Effector memory CD4-positive, alpha-beta T cell (primary cell): ENCODE measurements around the gene KDM2A.

Experiments
- DNase-seq, 3 donors: peaks; one replicate each; pipeline ENCODE4 v3.0.0-alpha.2; 2020
- H3K27ac ChIP-seq: 2 replicates; pipeline ENCODE4 v1.7.0; 2013; ENCODE audit warnings: mild to moderate bottlenecking, low read length, moderate library complexity; ENCODE audit not compliant: insufficient read depth, poor library complexity, severe bottlenecking
- H3K27me3 ChIP-seq: replicated peaks from 2 replicates; pipeline ENCODE4 v1.7.0; 2013; ENCODE audit warnings: mild to moderate bottlenecking, low read length; ENCODE audit not compliant: insufficient read depth, control insufficient read depth, poor library complexity, severe bottlenecking
- H3K36me3 ChIP-seq: 2 replicates; pipeline ENCODE4 v1.7.0; 2013; ENCODE audit warnings: mild to moderate bottlenecking, low read length, moderate library complexity; ENCODE audit not compliant: control insufficient read depth, insufficient read depth
- H3K4me1 ChIP-seq: 2 replicates; pipeline ENCODE4 v1.7.0; 2013; ENCODE audit warnings: low read length, mild to moderate bottlenecking; ENCODE audit not compliant: control insufficient read depth, insufficient read depth, poor library complexity, severe bottlenecking
- H3K4me3 ChIP-seq: 2 replicates; pipeline ENCODE4 v1.7.0; 2013; ENCODE audit warnings: low read length, low read depth, mild to moderate bottlenecking; ENCODE audit not compliant: insufficient read depth, poor library complexity, severe bottlenecking
- H3K9me3 ChIP-seq: 2 replicates; pipeline ENCODE4 v1.7.0; 2013; ENCODE audit warnings: mild to moderate bottlenecking, low read length, moderate library complexity; ENCODE audit not compliant: control insufficient read depth

KDM2A gene

GRCh38 chr11:67300256-67300755, 181.2 kb downstream of the KDM2A start:
- Histone ChIP-seq H3K36me3 (peaks cover 48% of the 10 kb centered on the region), H3K27ac (no peak overlapping the region), H3K4me1 (peaks cover 17% of the 10 kb centered on the region), H3K9me3 (peaks cover 8% of the 10 kb centered on the region), H3K4me3 (no peak overlapping the region), H3K27me3 (no peaks in the 10 kb centered on the region)
- no peak for DNase-seq

GRCh38 chr11:67300756-67301312, 181.8 kb downstream of the KDM2A start:
- Histone ChIP-seq H3K4me1 (peaks cover 17% of the 10 kb centered on the region), H3K27ac (no peak overlapping the region), H3K36me3 (peaks cover 45% of the 10 kb centered on the region), H3K9me3 (peaks cover 5% of the 10 kb centered on the region), H3K27me3 (no peaks in the 10 kb centered on the region), H3K4me3 (no peak overlapping the region)
- no peak for DNase-seq

- no peaks in the 10 kb centered on the region for H3K9me3 ChIP-seq
- H3K27me3 ChIP-seq: no peaks in the 10 kb centered on the region
- H3K27ac ChIP-seq: no peak overlapping the region
- peaks cover 44% of the 10 kb centered on the region for H3K36me3 ChIP-seq
- H3K4me1 ChIP-seq: peaks cover 17% of the 10 kb centered on the region
- no peak for DNase-seq
- H3K4me3 ChIP-seq: no peak overlapping the region
Observed at GRCh38 chr11:67301313-67301921, 182.4 kb downstream of the KDM2A start.

GRCh38 chr11:67301951-67302516, 183.0 kb downstream of the KDM2A start:
- Histone ChIP-seq H3K36me3 (peaks cover 39% of the 10 kb centered on the region), H3K4me1 (peaks cover 17% of the 10 kb centered on the region), H3K27me3 (no peaks in the 10 kb centered on the region), H3K4me3 (no peak overlapping the region), H3K27ac (peak overlapping the region; percentile 69), H3K9me3 (no peaks in the 10 kb centered on the region)
- no peak for DNase-seq

- Histone ChIP-seq H3K27me3 (no peaks in the 10 kb centered on the region), H3K9me3 (no peaks in the 10 kb centered on the region), H3K4me3 (peak overlapping the region; percentile 80), H3K4me1 (peaks cover 17% of the 10 kb centered on the region), H3K36me3 (peaks cover 37% of the 10 kb centered on the region), H3K27ac (peak overlapping the region; percentile 69)
- no peak for DNase-seq
Observed at GRCh38 chr11:67302571-67303131, 183.6 kb downstream of the KDM2A start.

GRCh38 chr11:67303132-67303834, 184.2 kb downstream of the KDM2A start, which contains the start of gene SSH3:
Gene SSH3 (plus strand): TSS chr11:67303530. CDS start chr11:67303626, 96 bp downstream.
- H3K27ac ChIP-seq: peak within 1 kb of the TSS; percentile 69
- H3K4me1 ChIP-seq: peaks cover 17% of the 10 kb centered on the region
- DNase-seq: peak in 1 of 3 donors; percentile 43
- H3K4me3 ChIP-seq: peak within 1 kb of the TSS; percentile 80
- H3K36me3 ChIP-seq: peaks cover 37% of the 10 kb centered on the region
- H3K27me3 ChIP-seq: no peaks in the 10 kb centered on the region
- H3K9me3 ChIP-seq: no peaks in the 10 kb centered on the region

GRCh38 chr11:67303835-67304411, 184.9 kb downstream of the KDM2A start:
- Histone ChIP-seq H3K27ac (peak overlapping the region; percentile 69), H3K4me1 (peaks cover 17% of the 10 kb centered on the region), H3K36me3 (peaks cover 36% of the 10 kb centered on the region), H3K4me3 (peak overlapping the region; percentile 80), H3K9me3 (no peaks in the 10 kb centered on the region), H3K27me3 (no peaks in the 10 kb centered on the region)
- DNase-seq: no peak

GRCh38 chr11:67304511-67305113, 185.5 kb downstream of the KDM2A start:
- Histone ChIP-seq H3K27me3 (no peaks in the 10 kb centered on the region), H3K4me3 (peak overlapping the region; percentile 80), H3K27ac (peak overlapping the region; percentile 69), H3K9me3 (no peaks in the 10 kb centered on the region), H3K36me3 (peaks cover 33% of the 10 kb centered on the region), H3K4me1 (peaks cover 17% of the 10 kb centered on the region)
- DNase-seq: no peak

- no peak overlapping the region for H3K4me3 ChIP-seq
- H3K4me1 ChIP-seq: peaks cover 32% of the 10 kb centered on the region
- H3K27me3 ChIP-seq: no peaks in the 10 kb centered on the region
- H3K36me3 ChIP-seq: peaks cover 11% of the 10 kb centered on the region
- no peak overlapping the region for H3K27ac ChIP-seq
- no peak for DNase-seq
- no peaks in the 10 kb centered on the region for H3K9me3 ChIP-seq
Observed at GRCh38 chr11:67306769-67307544, 187.9 kb downstream of the KDM2A start.
